WTC11 (cell line): Measurements from ENCODE around the gene ABCC3. TPM values are rescaled to one million over a fixed set of nuclear protein-coding genes. Genes with fewer than 3 reads are reported as not detected.

Experiments
- ATAC-seq: fragments of 200-7000 bp; cut with Tn5 transposase; 2 replicates; pipeline ENCODE4 v1.10.0; 2021; ENCODE audit warnings: mild to moderate bottlenecking, moderate library complexity
- CTCF ChIA-PET: fragments of 300-600 bp; sonication (Branson Sonifier 250); formaldehyde crosslinking; loops from one replicate; lab custom pipeline; 2021; ENCODE audit warnings: antibody characterized with exemption; lab: Charles Lee
- POLR2A ChIA-PET: fragments of 350-600 bp; sonication (Branson Sonifier 250); formaldehyde crosslinking; loops from one replicate; lab custom pipeline; 2021; ENCODE audit warnings: antibody characterized with exemption; lab: Charles Lee
- DNase-seq: peaks from one replicate; pipeline ENCODE4 v3.0.0; 2021; ENCODE audit warnings: low spot score
- H3K27ac Mint-ChIP-seq: 2 replicates; pipeline ENCODE4 v1.8.0; 2021; ENCODE audit warnings: mixed read lengths
- H3K27me3 Mint-ChIP-seq: 2 replicates; pipeline ENCODE4 v1.8.0; 2021; ENCODE audit warnings: low read depth, mild to moderate bottlenecking, moderate library complexity, mixed read lengths
- H3K36me3 Mint-ChIP-seq: 2 replicates; pipeline ENCODE4 v1.8.0; 2021; ENCODE audit warnings: mixed read lengths
- H3K4me1 Mint-ChIP-seq: 2 replicates; pipeline ENCODE4 v1.8.0; 2022; ENCODE audit warnings: mixed read lengths
- H3K4me3 Mint-ChIP-seq: 2 replicates; pipeline ENCODE4 v1.8.0; 2021; ENCODE audit warnings: mild to moderate bottlenecking, moderate library complexity, mixed read lengths
- H3K9me3 Mint-ChIP-seq: 2 replicates; pipeline ENCODE4 v1.8.0; 2021; ENCODE audit warnings: mixed read lengths
- ATF6 ChIP-seq: sonication (generic); formaldehyde crosslinking; IDR thresholded peaks from 2 replicates; pipeline ENCODE4 v1.8.1; 2023; ENCODE audit warnings: mild to moderate bottlenecking, missing genetic modification reagents
- FOXP4 ChIP-seq: sonication (generic); formaldehyde crosslinking; IDR thresholded peaks from 2 replicates; pipeline ENCODE4 v1.8.0; 2022; ENCODE audit warnings: mild to moderate bottlenecking, missing genetic modification reagents
- JAZF1 ChIP-seq: fragments of 250-450 bp; sonication (Bioruptor Pico); IDR thresholded peaks from 2 replicates; pipeline ENCODE4 v1.9.0; 2021; ENCODE audit warnings: moderate library complexity, mild to moderate bottlenecking, inconsistent platforms
- KAT7 ChIP-seq: sonication (generic); formaldehyde crosslinking; IDR thresholded peaks from 2 replicates; pipeline ENCODE4 v1.8.1; 2023; ENCODE audit warnings: missing genetic modification reagents, mild to moderate bottlenecking, borderline replicate concordance
- MLX ChIP-seq: sonication (generic); formaldehyde crosslinking; IDR thresholded peaks from 2 replicates; pipeline ENCODE4 v1.8.1; 2023; ENCODE audit warnings: mild to moderate bottlenecking, missing genetic modification reagents, moderate library complexity
- MYBL2 ChIP-seq: sonication (generic); formaldehyde crosslinking; IDR thresholded peaks from 2 replicates; pipeline ENCODE4 v1.8.1; 2023; ENCODE audit warnings: mild to moderate bottlenecking, moderate library complexity, missing genetic modification reagents
- NFATC4 ChIP-seq: fragments of 250-450 bp; sonication (Bioruptor Pico); IDR thresholded peaks from 2 replicates; pipeline ENCODE4 v1.9.0; 2021; ENCODE audit warnings: mild to moderate bottlenecking
- NFE2L1 ChIP-seq: sonication (generic); formaldehyde crosslinking; IDR thresholded peaks from 2 replicates; pipeline ENCODE4 v1.8.1; 2023; ENCODE audit warnings: missing genetic modification reagents
- NR1H2 ChIP-seq: sonication (generic); formaldehyde crosslinking; IDR thresholded peaks from 2 replicates; pipeline ENCODE4 v1.9.0; 2021; ENCODE audit warnings: mild to moderate bottlenecking, moderate library complexity, missing genetic modification reagents
- OVOL2 ChIP-seq: fragments of 250-450 bp; sonication (Bioruptor Pico); IDR thresholded peaks from 2 replicates; pipeline ENCODE4 v1.9.0; 2021; ENCODE audit warnings: mild to moderate bottlenecking, borderline replicate concordance
- TCF7 ChIP-seq: sonication (generic); formaldehyde crosslinking; IDR thresholded peaks from 2 replicates; pipeline ENCODE4 v1.8.0; 2022; ENCODE audit warnings: mild to moderate bottlenecking, low read depth, missing genetic modification reagents, moderate library complexity
- ZBTB43 ChIP-seq: sonication (generic); formaldehyde crosslinking; IDR thresholded peaks from 2 replicates; pipeline ENCODE4 v1.8.1; 2023; ENCODE audit warnings: mild to moderate bottlenecking, missing genetic modification reagents
- ZNF232 ChIP-seq: sonication (generic); formaldehyde crosslinking; IDR thresholded peaks from 2 replicates; pipeline ENCODE4 v1.8.0; 2022; ENCODE audit warnings: mild to moderate bottlenecking, missing genetic modification reagents
- ZNF263 ChIP-seq: sonication (generic); formaldehyde crosslinking; IDR thresholded peaks from 2 replicates; pipeline ENCODE4 v1.8.1; 2022; ENCODE audit warnings: low read depth, mild to moderate bottlenecking, moderate library complexity, missing genetic modification reagents
- ZNF532 ChIP-seq: fragments of 250-450 bp; sonication (Bioruptor Pico); IDR thresholded peaks from 2 replicates; pipeline ENCODE4 v1.9.0; 2021; ENCODE audit warnings: mild to moderate bottlenecking, borderline replicate concordance
- total RNA-seq: library from RNA; stranded (reverse); gene quantifications from 3 replicates; pipeline ENCODE4 v1.2.3, GENCODE V29; 2021
- TF ChIP-seq, protein P1 (sequence below): sonication (generic); formaldehyde crosslinking; IDR thresholded peaks from 2 replicates; pipeline ENCODE4 v1.8.1; 2023; ENCODE audit warnings: mild to moderate bottlenecking, moderate library complexity, missing genetic modification reagents
- TF ChIP-seq, protein P2 (sequence below): fragments of 250-450 bp; sonication (Bioruptor Pico); IDR thresholded peaks from 2 replicates; pipeline ENCODE4 v2.1.2; 2022; ENCODE audit warnings: mild to moderate bottlenecking, moderate library complexity

ABCC3 gene
- total RNA-seq, 1 experiment from 2014 or later, result 0.92 TPM

DNA sequence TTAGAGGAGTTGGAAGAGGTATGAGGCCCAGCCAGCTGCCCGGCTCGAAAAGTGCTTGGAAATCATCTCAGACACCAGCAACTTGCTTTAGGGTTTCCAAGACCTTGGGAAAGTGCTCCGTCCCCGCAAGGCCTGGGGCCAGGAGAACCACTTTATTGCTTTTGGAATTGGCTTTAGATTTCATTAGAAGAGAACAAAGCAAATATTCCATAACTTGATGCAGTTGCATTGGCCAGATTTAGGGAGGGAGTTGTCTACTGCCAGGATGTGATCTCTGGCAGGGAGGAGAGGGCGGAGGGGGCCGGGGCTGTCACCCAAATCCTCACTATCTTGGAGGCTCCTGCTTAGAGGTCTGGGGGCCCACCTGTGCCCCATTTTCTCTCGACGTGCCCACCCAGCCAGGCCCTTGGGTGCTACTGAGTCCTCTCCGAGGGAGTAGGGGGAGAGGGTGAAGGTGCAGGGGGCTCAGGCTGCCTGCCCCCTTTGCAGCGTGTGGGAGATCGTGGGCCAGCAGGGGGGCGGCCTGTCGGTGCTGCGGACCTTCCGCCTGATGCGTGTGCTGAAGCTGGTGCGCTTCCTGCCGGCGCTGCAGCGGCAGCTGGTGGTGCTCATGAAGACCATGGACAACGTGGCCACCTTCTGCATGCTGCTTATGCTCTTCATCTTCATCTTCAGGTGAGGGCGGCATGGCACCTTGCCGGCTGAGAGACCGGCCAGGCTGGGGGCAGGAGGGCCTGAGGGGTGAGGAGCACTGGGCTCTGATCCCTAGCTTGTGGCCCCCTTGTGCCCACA is 43.5 kb upstream of the ABCC3 start (continued):
- TF ChIP-seq ATF6 (CRISPR knock-in tag) (no peak), ZNF263 (CRISPR knock-in tag) (no peak), TCF7 (CRISPR knock-in tag) (no peak), ZBTB43 (CRISPR knock-in tag) (no peak), JAZF1 (no peak), KAT7 (CRISPR knock-in tag) (no peak), ZNF532 (CRISPR knock-in tag) (no peak), OVOL2 (CRISPR knock-in tag) (no peak), ZNF232 (CRISPR knock-in tag) (no peak)

GRCh38 chr17:50593321-50593720 is 41.4 kb upstream of the ABCC3 start:
- Mint-ChIP-seq H3K9me3 (no peaks in the 10 kb centered on the region), H3K36me3 (no peaks in the 10 kb centered on the region), H3K4me1 (peaks cover 9% of the 10 kb centered on the region), H3K4me3 (no peak overlapping the region), H3K27ac (no peak overlapping the region), H3K27me3 (no peaks in the 10 kb centered on the region)
- CTCF ChIA-PET, result interaction anchor here (0.5 to 2.0 kb wide), 10 partner anchors 10 to 112 kb away, joined by 3 to 17 read pairs (median 4); partner anchors contain the start of gene CACNA1G
- ATAC-seq (peak; percentile 32), DNase-seq (peak; percentile 64)
- POLR2A ChIA-PET, result no interaction called here
- no peak for TF ChIP-seq NFATC4 (CRISPR knock-in tag)
- TF ChIP-seq NFE2L1 (CRISPR knock-in tag), result no peak
- TF ChIP-seq, protein P1, sequence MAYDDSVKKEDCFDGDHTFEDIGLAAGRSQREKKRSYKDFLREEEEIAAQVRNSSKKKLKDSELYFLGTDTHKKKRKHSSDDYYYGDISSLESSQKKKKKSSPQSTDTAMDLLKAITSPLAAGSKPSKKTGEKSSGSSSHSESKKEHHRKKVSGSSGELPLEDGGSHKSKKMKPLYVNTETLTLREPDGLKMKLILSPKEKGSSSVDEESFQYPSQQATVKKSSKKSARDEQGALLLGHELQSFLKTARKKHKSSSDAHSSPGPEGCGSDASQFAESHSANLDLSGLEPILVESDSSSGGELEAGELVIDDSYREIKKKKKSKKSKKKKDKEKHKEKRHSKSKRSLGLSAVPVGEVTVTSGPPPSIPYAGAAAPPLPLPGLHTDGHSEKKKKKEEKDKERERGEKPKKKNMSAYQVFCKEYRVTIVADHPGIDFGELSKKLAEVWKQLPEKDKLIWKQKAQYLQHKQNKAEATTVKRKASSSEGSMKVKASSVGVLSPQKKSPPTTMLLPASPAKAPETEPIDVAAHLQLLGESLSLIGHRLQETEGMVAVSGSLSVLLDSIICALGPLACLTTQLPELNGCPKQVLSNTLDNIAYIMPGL (CRISPR knock-in tag), result no peak
- TF ChIP-seq ZBTB43 (CRISPR knock-in tag), result no peak
- TF ChIP-seq MYBL2 (CRISPR knock-in tag), result no peak
- no peak for TF ChIP-seq FOXP4 (CRISPR knock-in tag)
- TF ChIP-seq NR1H2 (CRISPR knock-in tag), result no peak
- TF ChIP-seq ATF6 (CRISPR knock-in tag), result no peak
- TF ChIP-seq, protein P2, sequence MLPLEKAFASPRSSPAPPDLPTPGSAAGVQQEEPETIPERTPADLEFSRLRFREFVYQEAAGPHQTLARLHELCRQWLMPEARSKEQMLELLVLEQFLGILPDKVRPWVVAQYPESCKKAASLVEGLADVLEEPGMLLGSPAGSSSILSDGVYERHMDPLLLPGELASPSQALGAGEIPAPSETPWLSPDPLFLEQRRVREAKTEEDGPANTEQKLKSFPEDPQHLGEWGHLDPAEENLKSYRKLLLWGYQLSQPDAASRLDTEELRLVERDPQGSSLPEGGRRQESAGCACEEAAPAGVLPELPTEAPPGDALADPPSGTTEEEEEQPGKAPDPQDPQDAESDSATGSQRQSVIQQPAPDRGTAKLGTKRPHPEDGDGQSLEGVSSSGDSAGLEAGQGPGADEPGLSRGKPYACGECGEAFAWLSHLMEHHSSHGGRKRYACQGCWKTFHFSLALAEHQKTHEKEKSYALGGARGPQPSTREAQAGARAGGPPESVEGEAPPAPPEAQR (CRISPR knock-in tag), result no peak
- TF ChIP-seq MLX (CRISPR knock-in tag), result no peak
